Calu3 (cell line): ENCODE measurements around the gene TPST1. TPM values are rescaled to one million over a fixed set of nuclear protein-coding genes. Genes with fewer than 3 reads are reported as not detected.
"Not testable (repeated sequence)": the region's sequence is repeated elsewhere in the genome, so short reads cannot be mapped to it uniquely, and the experiment has no call there.

ENCODE experiments used
- BruUV-seq: library from RNA; stranded (reverse); fragments of 400-500 nt; replicated peaks from 2 replicates; lab custom pipeline; 2021; lab: Mats Ljungman, UMichigan
- CTCF ChIA-PET: fragments of 300-600 bp; sonication (Branson Sonifier 250); formaldehyde crosslinking; loops from one replicate; lab custom pipeline; 2022; ENCODE audit warnings: antibody characterized with exemption; lab: Charles Lee
- DNase-seq: peaks from one replicate; pipeline ENCODE4 v3.0.0; 2022
- H3K27ac Mint-ChIP-seq: one replicate; pipeline ENCODE4 v1.8.0; 2022; ENCODE audit warnings: mixed read lengths; ENCODE audit not compliant: unreplicated experiment
- H3K27me3 Mint-ChIP-seq: one replicate; pipeline ENCODE4 v1.8.0; 2022; ENCODE audit warnings: mixed read lengths; ENCODE audit not compliant: unreplicated experiment
- H3K36me3 Mint-ChIP-seq: one replicate; pipeline ENCODE4 v1.8.0; 2022; ENCODE audit warnings: mild to moderate bottlenecking, moderate library complexity, mixed read lengths; ENCODE audit not compliant: insufficient read depth, unreplicated experiment
- H3K4me1 Mint-ChIP-seq: one replicate; pipeline ENCODE4 v1.8.0; 2022; ENCODE audit warnings: mild to moderate bottlenecking, low read depth, mixed read lengths; ENCODE audit not compliant: unreplicated experiment
- H3K4me3 Mint-ChIP-seq: one replicate; pipeline ENCODE4 v1.8.0; 2022; ENCODE audit warnings: mild to moderate bottlenecking, low read depth, moderate library complexity, mixed read lengths; ENCODE audit not compliant: unreplicated experiment
- H3K9me3 Mint-ChIP-seq: one replicate; pipeline ENCODE4 v1.8.0; 2022; ENCODE audit warnings: low read depth, mixed read lengths; ENCODE audit not compliant: unreplicated experiment
- intact Hi-C: fragments of 100-400 bp; cut with micrococcal nuclease; formaldehyde crosslinking; loops from one replicate; pipeline ENCODE4 v1.10.0; 2022; ENCODE audit not compliant: unreplicated experiment
- total RNA-seq: library from RNA; stranded (reverse); gene quantifications from 2 replicates; pipeline ENCODE4 v1.2.3, GENCODE V29; 2022
- TF ChIP-seq, protein P1 (sequence below): fragments of 200-600 bp; IDR thresholded peaks from one replicate; pipeline ENCODE4 v1.8.0; 2022; ENCODE audit warnings: antibody characterized with exemption; ENCODE audit not compliant: unreplicated experiment

TPST1 gene
- total RNA-seq, 1 experiment from 2014 or later: 11.4 TPM

DNA sequence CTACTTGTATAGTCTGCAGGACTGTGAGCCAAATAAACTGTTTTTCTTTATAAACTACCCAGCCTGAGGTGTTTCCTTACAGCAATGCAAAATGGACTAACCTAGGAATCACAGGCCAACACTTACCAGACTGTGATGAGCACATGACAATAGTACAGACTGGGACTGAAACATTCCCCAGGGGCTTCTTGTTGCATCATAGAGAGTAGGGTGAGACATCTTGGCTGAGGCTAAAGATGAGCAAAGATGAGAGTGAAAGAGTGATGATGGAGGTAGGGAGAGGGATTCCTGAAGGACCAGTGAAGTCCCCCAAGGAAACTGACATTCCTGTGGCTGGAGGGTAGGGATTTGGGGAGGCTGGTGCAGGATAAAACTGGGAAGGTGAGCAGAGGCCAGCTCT is 194.4 kb downstream of the TPST1 start:
- BruUV-seq: no TSS peak
- H3K4me3 Mint-ChIP-seq: no peak overlapping the region
- H3K4me1 Mint-ChIP-seq: no peaks in the 10 kb centered on the region
- no peak for DNase-seq
- TF ChIP-seq, protein P1, sequence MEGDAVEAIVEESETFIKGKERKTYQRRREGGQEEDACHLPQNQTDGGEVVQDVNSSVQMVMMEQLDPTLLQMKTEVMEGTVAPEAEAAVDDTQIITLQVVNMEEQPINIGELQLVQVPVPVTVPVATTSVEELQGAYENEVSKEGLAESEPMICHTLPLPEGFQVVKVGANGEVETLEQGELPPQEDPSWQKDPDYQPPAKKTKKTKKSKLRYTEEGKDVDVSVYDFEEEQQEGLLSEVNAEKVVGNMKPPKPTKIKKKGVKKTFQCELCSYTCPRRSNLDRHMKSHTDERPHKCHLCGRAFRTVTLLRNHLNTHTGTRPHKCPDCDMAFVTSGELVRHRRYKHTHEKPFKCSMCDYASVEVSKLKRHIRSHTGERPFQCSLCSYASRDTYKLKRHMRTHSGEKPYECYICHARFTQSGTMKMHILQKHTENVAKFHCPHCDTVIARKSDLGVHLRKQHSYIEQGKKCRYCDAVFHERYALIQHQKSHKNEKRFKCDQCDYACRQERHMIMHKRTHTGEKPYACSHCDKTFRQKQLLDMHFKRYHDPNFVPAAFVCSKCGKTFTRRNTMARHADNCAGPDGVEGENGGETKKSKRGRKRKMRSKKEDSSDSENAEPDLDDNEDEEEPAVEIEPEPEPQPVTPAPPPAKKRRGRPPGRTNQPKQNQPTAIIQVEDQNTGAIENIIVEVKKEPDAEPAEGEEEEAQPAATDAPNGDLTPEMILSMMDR: no peak
- H3K36me3 Mint-ChIP-seq: no peaks in the 10 kb centered on the region
- CTCF ChIA-PET: no interaction called here
- peaks cover 2% of the 10 kb centered on the region for H3K9me3 Mint-ChIP-seq
- H3K27me3 Mint-ChIP-seq: no peaks in the 10 kb centered on the region
- no peak overlapping the region for H3K27ac Mint-ChIP-seq
- intact Hi-C loops: no loop called here

DNA sequence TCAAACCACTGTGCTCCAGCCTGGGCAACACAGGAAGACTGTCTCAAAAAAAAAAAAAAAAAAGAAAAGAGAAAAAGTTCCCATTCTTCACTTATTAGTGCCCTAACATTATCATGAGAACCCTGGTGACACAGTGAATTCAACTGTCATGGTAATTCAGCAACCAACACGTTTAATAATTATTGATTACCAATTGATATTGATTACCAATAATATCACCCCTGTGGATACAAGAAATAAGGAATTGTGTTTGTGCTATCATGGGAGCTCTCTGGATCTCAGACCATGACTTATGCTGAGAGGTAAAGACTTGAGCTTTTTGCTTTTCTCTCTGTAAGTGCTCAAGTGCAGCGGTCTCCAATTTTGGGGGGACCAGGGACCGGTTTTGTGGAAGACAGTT is 195.3 kb downstream of the TPST1 start:
- Mint-ChIP-seq H3K27me3 (no peaks in the 10 kb centered on the region), H3K36me3 (no peaks in the 10 kb centered on the region), H3K9me3 (peaks cover 2% of the 10 kb centered on the region), H3K4me3 (no peak overlapping the region), H3K27ac (no peak overlapping the region), H3K4me1 (no peaks in the 10 kb centered on the region)
- CTCF ChIA-PET: no interaction called here
- intact Hi-C loops: no loop called here
- no TSS peak for BruUV-seq
- TF ChIP-seq, protein P1: no peak
- no peak for DNase-seq

DNA sequence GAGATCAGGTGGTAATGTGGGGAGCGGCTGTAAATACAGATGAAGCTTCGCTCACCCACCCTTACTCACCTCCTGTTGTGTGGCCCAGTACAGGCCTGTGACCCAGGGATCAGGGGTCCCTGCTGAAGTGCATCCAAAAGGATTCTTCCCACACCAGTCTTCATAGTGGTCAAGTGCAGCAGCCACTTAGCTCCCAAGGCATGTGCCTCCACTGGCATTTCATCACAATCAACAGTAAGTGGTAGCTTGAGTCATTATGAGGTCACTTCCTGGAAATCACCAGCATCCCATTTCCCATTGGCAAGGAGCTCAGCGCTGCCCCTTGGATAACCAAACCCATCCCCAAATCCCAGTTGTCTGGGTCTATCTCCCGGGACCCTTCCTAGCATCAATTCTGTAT is 196.0 kb downstream of the TPST1 start:
- CTCF ChIA-PET, intact Hi-C loops, H3K9me3 Mint-ChIP-seq, H3K36me3 Mint-ChIP-seq, H3K4me3 Mint-ChIP-seq, H3K4me1 Mint-ChIP-seq, H3K27ac Mint-ChIP-seq, H3K27me3 Mint-ChIP-seq, DNase-seq, BruUV-seq: not testable (repeated sequence)

DNA sequence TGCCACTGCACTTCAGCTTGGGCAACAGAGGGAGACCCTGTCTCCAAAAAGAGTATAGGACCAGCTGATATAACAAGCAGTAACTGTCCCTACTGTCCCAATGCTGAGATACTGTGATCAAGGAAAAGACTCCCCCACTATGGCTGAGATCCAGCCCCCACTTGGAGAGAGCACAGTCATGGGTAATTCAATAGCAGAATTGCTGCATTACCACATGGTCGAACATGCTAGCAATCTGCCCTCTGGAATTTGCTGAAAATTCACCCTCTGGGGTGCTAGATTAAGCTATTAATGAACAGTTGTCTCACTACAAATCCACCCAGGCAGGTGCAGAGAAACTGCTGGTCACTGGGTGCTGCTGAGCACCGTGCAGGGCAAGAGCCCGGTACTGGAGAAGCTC is 196.8 kb downstream of the TPST1 start:
- BruUV-seq: not testable (repeated sequence)

DNA sequence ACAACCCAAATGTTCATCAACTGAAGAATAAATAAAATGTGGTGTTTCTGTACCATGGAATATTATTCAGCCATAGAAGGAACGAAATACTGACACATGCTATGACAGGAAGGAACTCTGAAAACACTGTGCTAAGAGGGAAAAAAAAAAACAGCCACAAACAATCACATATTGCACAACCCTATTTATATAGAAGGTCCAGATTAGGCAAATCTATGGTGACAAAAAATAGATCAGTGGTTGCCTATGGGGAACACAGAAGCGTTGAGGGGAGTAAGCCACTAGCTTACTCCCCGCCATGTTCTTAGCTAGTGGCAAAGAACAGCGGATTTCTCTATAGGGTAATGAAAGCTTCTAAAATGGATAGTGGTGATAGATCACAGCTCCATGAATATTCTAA is 198.4 kb downstream of the TPST1 start:
- CTCF ChIA-PET: no interaction called here
- no TSS peak for BruUV-seq
- no peaks in the 10 kb centered on the region for H3K36me3 Mint-ChIP-seq

More for the DNA sequence above, 196.8 kb downstream of the TPST1 start:
- H3K4me3 Mint-ChIP-seq, DNase-seq, H3K36me3 Mint-ChIP-seq, H3K27me3 Mint-ChIP-seq, CTCF ChIA-PET, H3K27ac Mint-ChIP-seq, H3K4me1 Mint-ChIP-seq, intact Hi-C loops, H3K9me3 Mint-ChIP-seq: not testable (repeated sequence)

More for the DNA sequence above, 198.4 kb downstream of the TPST1 start:
- Mint-ChIP-seq H3K27me3 (no peaks in the 10 kb centered on the region), H3K4me1 (no peaks in the 10 kb centered on the region), H3K9me3 (peaks cover 2% of the 10 kb centered on the region), H3K27ac (no peak overlapping the region), H3K4me3 (no peak overlapping the region)
- TF ChIP-seq, protein P1: no peak
- intact Hi-C loops: no loop called here
- no peak for DNase-seq
